GDM1 (cell line): ENCODE data around the gene HDAC3.
"Not testable (repeated sequence)": the region's sequence is repeated elsewhere in the genome, so short reads cannot be mapped to it uniquely, and the experiment has no call there.

Experiments used
- DNase-seq: peaks from one replicate; lab custom pipeline; 2025; lab: John Stamatoyannopoulos, UW

The HDAC3 gene

GRCh38 chr5:141634720-141635119 lies 1.9 kb downstream of the HDAC3 start:
- no peak for DNase-seq

- no peak for DNase-seq
These were observed 2.6 kb downstream of the HDAC3 start for GRCh38 chr5:141633871-141634561.

GRCh38 chr5:141632650-141633049 lies 4.0 kb downstream of the HDAC3 start:
- no peak for DNase-seq

- no peak for DNase-seq
These were observed 6.0 kb downstream of the HDAC3 start for GRCh38 chr5:141630570-141631140.

GRCh38 chr5:141628175-141628788 lies 8.4 kb downstream of the HDAC3 start:
- no peak for DNase-seq

- no peak for DNase-seq
These were observed 13.0 kb downstream of the HDAC3 start for GRCh38 chr5:141623611-141624010.

- no peak for DNase-seq
These were observed 13.5 kb downstream of the HDAC3 start for GRCh38 chr5:141623186-141623585.

- peak; percentile 98 for DNase-seq
These were observed 17.7 kb downstream of the HDAC3 start, which contains the start of gene DIAPH1 for GRCh38 chr5:141618804-141619554. Gene DIAPH1, minus strand, starts transcription at chr5:141619000. Its CDS starts 86 bp downstream, at chr5:141618914.

GRCh38 chr5:141618030-141618803 lies 18.4 kb downstream of the HDAC3 start:
- DNase-seq, result peak; percentile 28

- no peak for DNase-seq
These were observed 19.0 kb downstream of the HDAC3 start for GRCh38 chr5:141617682-141618029.

GRCh38 chr5:141617128-141617527 lies 19.5 kb downstream of the HDAC3 start:
- DNase-seq, result no peak

- no peak for DNase-seq
These were observed 20.5 kb downstream of the HDAC3 start for GRCh38 chr5:141615991-141616720.

- DNase-seq, result no peak
These were observed 23.3 kb downstream of the HDAC3 start for GRCh38 chr5:141613344-141613743.

GRCh38 chr5:141611289-141611688 lies 25.4 kb downstream of the HDAC3 start:
- no peak for DNase-seq

GRCh38 chr5:141609921-141610320 lies 26.7 kb downstream of the HDAC3 start:
- DNase-seq, result not testable (repeated sequence)

GRCh38 chr5:141609044-141609443 lies 27.6 kb downstream of the HDAC3 start:
- no peak for DNase-seq

GRCh38 chr5:141608557-141608956 lies 28.1 kb downstream of the HDAC3 start:
- DNase-seq, result no peak

- DNase-seq, result no peak
These were observed 28.6 kb downstream of the HDAC3 start for GRCh38 chr5:141608046-141608445.

- peak; percentile 94 for DNase-seq
These were observed 30.9 kb downstream of the HDAC3 start for GRCh38 chr5:141605523-141606277.

GRCh38 chr5:141603923-141604717 lies 32.5 kb downstream of the HDAC3 start:
- no peak for DNase-seq
